Gastroesophageal sphincter (tissue), 4 donors: ENCODE measurements around the gene LELP1. TPM values are rescaled to one million over a fixed set of nuclear protein-coding genes. Genes with fewer than 3 reads are reported as not detected.

Source experiments
- ATAC-seq: fragments of 150-250 bp; one replicate; pipeline ENCODE4 v1.9.1; 2016; ENCODE audit warnings: mild to moderate bottlenecking, moderate library complexity
- H3K27ac ChIP-seq, 4 donors: fragments of 200-600 bp; sonication (generic) in 3 of 4; 1 replicate in 3 of 4; 2 replicates in 1 of 4; pipeline ENCODE4 v1.5.1; 2016 to 2019
- H3K27me3 ChIP-seq: fragments of 200-600 bp; sonication (generic); one replicate; pipeline ENCODE4 v1.5.1; 2019
- H3K36me3 ChIP-seq, 2 donors: fragments of 200-600 bp; sonication (generic); one replicate each; pipeline ENCODE4 v1.5.1; 2019; ENCODE audit warnings: control low read depth in 1 of 2
- H3K4me1 ChIP-seq, 3 donors: fragments of 200-600 bp; sonication (generic); 1 replicate in 2 of 3; 2 replicates in 1 of 3; pipeline ENCODE4 v1.5.1; 2016 to 2019; ENCODE audit warnings: control low read depth in 2 of 3
- H3K4me3 ChIP-seq, 2 donors: fragments of 200-600 bp; sonication (generic); one replicate each; pipeline ENCODE4 v1.5.1; 2019; ENCODE audit warnings: mild to moderate bottlenecking in 1 of 2, moderate library complexity in 1 of 2
- H3K9me3 ChIP-seq, 3 donors: fragments of 200-600 bp; sonication (generic); one replicate each; pipeline ENCODE4 v1.5.1; 2017 to 2019; ENCODE audit warnings: control low read depth in 2 of 3
- EP300 ChIP-seq: sonication (generic); formaldehyde crosslinking; IDR thresholded peaks from one replicate; pipeline ENCODE4 v1.6.1; 2017; ENCODE audit warnings: antibody characterized with exemption, mild to moderate bottlenecking
- POLR2A ChIP-seq, 2 donors: fragments of 450-650 bp; IDR thresholded peaks; one replicate each; pipeline ENCODE4 v1.6.1; 2017; ENCODE audit warnings: antibody characterized with exemption in 2 of 2, mild to moderate bottlenecking in 2 of 2, moderate library complexity in 1 of 2
- POLR2AphosphoS5 ChIP-seq: sonication (generic); formaldehyde crosslinking; IDR thresholded peaks from one replicate; pipeline ENCODE4 v1.6.1; 2017; ENCODE audit warnings: antibody characterized with exemption
- WGBS, 2 donors: methylation state at CpG; one replicate each; pipeline ENCODE4 v1.1.5; 2018; ENCODE audit warnings: low coverage in 1 of 2; 5-methylcytosine and 5-hydroxymethylcytosine counted together
- total RNA-seq, 4 donors: library from RNA; depleted of rRNA; stranded (reverse); fragments of >200 nt; gene quantifications; one replicate each; pipeline ENCODE4 v1.1.0, GENCODE V29; 2016
- TF ChIP-seq, protein P1 (sequence below), 4 experiments: fragments of 200-600 bp in 2 of 4; fragments of 450-650 bp in 2 of 4; sonication (generic) in 1 of 4; IDR thresholded peaks; one replicate each; pipeline ENCODE4 v1.5.1; 2017 to 2019; ENCODE audit warnings: antibody characterized with exemption in 4 of 4, mild to moderate bottlenecking in 2 of 4, moderate library complexity in 2 of 4

LELP1 gene
- total RNA-seq, 4 donors from 2014 or later = not detected

DNA sequence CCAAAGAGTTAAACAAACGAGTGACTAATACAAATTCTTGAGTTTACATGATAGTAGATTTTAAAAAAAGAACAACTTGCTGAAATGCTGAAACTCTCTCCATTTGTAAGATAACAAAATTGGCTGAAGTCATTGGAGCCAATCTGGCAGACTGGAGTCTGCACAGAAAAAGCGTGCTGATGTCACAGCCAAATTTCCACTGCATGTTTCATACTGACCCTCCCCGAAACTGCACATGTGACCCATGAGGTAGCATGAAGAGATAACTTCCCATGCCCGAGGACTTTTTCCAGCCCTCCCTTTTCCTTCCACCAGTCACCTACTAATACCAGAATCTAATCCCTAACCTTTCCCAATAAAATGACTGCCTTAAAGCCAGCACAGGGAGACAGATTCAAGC lies 1.2 kb upstream of the LELP1 start:
- ATAC-seq = no peak
- Histone ChIP-seq H3K9me3 (no peaks in the 10 kb centered on the region), H3K4me3 (no peak overlapping the region), H3K27ac (no peak overlapping the region), H3K27me3 (peaks cover 3% of the 10 kb centered on the region), H3K4me1 (no peaks in the 10 kb centered on the region), H3K36me3 (no peaks in the 10 kb centered on the region)
- 51 to 69% methylated on average over 4 of the region's 4 CpGs for WGBS, 2 donors
- TF ChIP-seq, protein P1, sequence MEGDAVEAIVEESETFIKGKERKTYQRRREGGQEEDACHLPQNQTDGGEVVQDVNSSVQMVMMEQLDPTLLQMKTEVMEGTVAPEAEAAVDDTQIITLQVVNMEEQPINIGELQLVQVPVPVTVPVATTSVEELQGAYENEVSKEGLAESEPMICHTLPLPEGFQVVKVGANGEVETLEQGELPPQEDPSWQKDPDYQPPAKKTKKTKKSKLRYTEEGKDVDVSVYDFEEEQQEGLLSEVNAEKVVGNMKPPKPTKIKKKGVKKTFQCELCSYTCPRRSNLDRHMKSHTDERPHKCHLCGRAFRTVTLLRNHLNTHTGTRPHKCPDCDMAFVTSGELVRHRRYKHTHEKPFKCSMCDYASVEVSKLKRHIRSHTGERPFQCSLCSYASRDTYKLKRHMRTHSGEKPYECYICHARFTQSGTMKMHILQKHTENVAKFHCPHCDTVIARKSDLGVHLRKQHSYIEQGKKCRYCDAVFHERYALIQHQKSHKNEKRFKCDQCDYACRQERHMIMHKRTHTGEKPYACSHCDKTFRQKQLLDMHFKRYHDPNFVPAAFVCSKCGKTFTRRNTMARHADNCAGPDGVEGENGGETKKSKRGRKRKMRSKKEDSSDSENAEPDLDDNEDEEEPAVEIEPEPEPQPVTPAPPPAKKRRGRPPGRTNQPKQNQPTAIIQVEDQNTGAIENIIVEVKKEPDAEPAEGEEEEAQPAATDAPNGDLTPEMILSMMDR (IDR thresholded peaks at IDR 0.05) = no peak
- TF ChIP-seq POLR2A (IDR thresholded peaks at IDR 0.05) = no peak
- TF ChIP-seq EP300 = no peak
- no peak for TF ChIP-seq POLR2AphosphoS5

DNA sequence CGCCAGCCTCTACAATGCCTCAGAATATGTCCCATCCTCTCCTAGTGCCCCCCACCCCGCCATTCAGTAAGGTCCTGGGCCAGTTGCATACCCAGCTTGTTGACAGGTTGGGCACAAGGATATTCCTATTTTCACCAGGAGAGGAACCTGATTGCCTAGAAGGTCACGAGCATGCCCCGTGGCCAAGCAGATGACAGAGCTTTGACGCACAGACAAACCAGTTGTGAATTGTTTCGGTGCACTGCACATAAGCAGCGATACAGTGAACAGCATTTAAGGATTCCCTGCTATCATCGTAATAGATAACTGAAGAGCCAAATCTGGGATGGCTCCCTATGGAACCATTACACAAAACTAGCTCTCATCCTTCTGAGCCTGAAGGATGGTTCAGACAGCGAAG lies 3.4 kb downstream of the LELP1 start:
- Histone ChIP-seq H3K4me1 (no peaks in the 10 kb centered on the region), H3K27me3 (peaks cover 8% of the 10 kb centered on the region), H3K4me3 (no peak overlapping the region), H3K27ac (no peak overlapping the region), H3K9me3 (no peaks in the 10 kb centered on the region), H3K36me3 (no peaks in the 10 kb centered on the region)
- WGBS, 2 donors = 71% methylated on average over 3 of the region's 9 CpGs; no CpG with 5 or more reads in 1 of the 2 donors
- TF ChIP-seq, protein P1 (IDR thresholded peaks at IDR 0.05) = no peak
- no peak for ATAC-seq

DNA sequence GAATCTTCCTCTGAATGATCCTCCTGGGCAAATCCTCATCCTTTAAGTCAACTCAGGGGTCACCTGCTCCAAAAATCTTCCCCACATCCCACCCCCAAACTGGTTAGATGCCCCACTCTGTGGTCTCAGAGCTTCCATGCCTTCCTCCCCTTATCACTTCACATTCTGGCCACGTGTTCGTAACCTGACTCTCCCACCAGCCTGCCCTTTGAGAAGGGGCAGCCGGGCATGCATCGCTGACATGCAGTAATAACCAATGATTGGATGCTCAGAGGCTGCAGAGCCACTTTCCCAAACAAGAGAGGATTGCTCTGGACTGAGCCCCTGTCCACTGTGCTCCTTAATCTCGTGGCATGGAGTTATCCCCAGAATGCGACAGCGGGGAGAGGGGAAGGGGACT lies 7.0 kb downstream of the LELP1 start:
- TF ChIP-seq, protein P1 (IDR thresholded peaks at IDR 0.05) = no peak
- TF ChIP-seq POLR2A (IDR thresholded peaks at IDR 0.05) = no peak
- no peak for TF ChIP-seq EP300
- TF ChIP-seq POLR2AphosphoS5 = no peak
- 29 to 67% methylated on average over 4 of the region's 7 CpGs for whole genome bisulfite sequencing, 2 donors
- Histone ChIP-seq H3K4me1 (no peaks in the 10 kb centered on the region), H3K27ac (no peak overlapping the region), H3K27me3 (peaks cover 4% of the 10 kb centered on the region), H3K4me3 (no peak overlapping the region), H3K36me3 (no peaks in the 10 kb centered on the region), H3K9me3 (no peaks in the 10 kb centered on the region)
- ATAC-seq = no peak

DNA sequence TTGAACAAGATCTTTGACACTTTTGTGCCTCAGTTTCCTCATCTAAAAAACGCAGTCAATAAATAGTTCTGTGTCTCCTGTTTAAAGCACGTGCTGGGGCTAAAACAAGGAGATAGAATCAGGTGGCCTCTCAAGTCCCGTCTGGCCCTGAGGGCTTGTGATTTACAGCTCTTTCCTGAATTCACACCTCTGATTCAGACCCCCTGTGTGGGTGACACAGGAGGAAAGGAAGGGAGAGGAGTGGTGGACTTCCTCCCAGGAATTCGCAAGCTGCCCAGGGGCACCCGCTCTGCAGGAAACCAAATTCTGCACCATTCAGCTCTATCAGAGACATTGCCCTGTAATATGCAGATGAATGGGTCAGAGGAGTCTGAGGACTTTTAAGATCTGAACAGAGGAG lies 9.0 kb downstream of the LELP1 start:
- no peaks in the 10 kb centered on the region for H3K9me3 ChIP-seq
- no peaks in the 10 kb centered on the region for H3K4me1 ChIP-seq
- TF ChIP-seq EP300 (no peak), POLR2AphosphoS5 (no peak), POLR2A (IDR thresholded peaks at IDR 0.05) (no peak)
- TF ChIP-seq, protein P1 (IDR thresholded peaks at IDR 0.05) = no peak
- H3K27me3 ChIP-seq = peaks cover 4% of the 10 kb centered on the region
- H3K27ac ChIP-seq = no peak overlapping the region
- H3K36me3 ChIP-seq = no peaks in the 10 kb centered on the region
- 46 to 100% methylated on average over 1 to 4 of the region's 5 CpGs for WGBS, 2 donors
- no peak for ATAC-seq
- no peak overlapping the region for H3K4me3 ChIP-seq

DNA sequence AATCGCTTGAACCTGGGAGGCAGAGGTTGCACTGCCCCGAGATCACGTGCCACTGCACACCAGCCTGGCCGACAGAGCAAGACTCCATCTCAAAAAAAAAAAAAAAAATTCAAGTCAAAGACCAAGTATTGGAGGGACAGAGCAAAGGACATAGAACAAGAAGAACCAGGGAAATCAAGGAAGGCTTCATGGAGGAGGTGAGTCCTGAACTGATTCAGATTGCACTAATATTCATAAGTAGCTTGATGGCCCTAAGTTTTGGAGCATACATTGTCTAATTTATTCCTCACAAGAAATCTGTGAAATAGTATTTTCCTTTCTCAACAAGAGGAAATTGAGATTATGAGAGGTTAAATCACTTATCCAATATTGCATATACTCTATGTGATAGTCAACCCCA lies 10.3 kb downstream of the LELP1 start:
- H3K27ac ChIP-seq = no peak overlapping the region
- no peaks in the 10 kb centered on the region for H3K36me3 ChIP-seq
- H3K4me3 ChIP-seq = no peak overlapping the region
- no peak for TF ChIP-seq POLR2A (IDR thresholded peaks at IDR 0.05)
- TF ChIP-seq POLR2AphosphoS5 = no peak
- TF ChIP-seq, protein P1 (IDR thresholded peaks at IDR 0.05) = no peak
- no peak for TF ChIP-seq EP300
- no peaks in the 10 kb centered on the region for H3K9me3 ChIP-seq
- no peak for ATAC-seq
- no peaks in the 10 kb centered on the region for H3K27me3 ChIP-seq
- 100% methylated on average over 3 of the region's 4 CpGs; no CpG with 5 or more reads in 1 of the 2 donors for WGBS, 2 donors
- no peaks in the 10 kb centered on the region for H3K4me1 ChIP-seq
